UCSD-AML1 (cell line): ENCODE results near the gene MRPS5.
"Not testable (repeated sequence)": the region's sequence is repeated elsewhere in the genome, so short reads cannot be mapped to it uniquely, and the experiment has no call there.

Experiments used
- DNase-seq: peaks from one replicate; lab custom pipeline; 2025; ENCODE audit not compliant: unreplicated experiment; lab: John Stamatoyannopoulos, UW

Gene MRPS5

DNA sequence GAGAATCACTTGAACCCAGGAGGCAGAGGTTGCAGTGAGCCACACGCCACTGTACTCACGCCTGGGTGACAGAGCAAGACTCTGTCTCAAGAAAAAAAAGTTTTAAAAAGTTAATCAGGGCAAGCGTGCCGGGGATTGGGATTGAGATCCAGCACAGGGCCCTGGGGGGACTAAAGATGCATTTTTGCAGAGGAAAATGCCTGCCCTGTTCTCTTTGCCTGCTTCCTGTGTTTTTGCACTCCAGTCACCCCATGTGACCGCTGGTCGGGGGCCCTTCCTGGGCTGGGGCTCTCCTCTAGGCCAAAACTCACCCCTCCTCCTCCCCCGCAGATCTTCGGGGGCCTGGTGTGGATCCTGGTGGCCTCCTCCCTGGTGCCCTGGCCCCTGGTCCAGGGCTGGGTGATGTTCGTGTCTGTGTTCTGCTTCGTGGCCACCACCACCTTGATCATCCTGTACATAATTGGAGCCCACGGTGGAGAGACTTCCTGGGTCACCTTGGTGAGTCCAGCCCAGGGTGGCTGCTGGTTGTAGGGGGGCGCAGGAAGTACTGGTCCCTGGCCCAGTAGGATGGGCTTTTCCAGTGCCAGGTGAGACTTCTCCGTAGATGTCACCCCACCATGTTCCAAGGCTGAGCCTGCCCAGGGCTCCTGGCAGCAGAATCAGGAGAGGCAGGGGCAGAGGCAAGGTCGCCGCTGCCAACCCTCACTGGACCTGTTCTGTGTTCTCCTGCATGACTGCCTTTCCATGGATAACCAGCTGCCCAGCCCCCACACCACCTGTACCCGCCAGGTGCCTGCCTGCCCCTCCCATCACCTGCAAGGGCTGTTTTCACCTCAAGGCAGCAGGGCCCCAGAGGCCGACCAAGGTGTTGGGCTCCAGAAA, 73.7 kb downstream of the MRPS5 start:
- DNase-seq, result no peak

DNA sequence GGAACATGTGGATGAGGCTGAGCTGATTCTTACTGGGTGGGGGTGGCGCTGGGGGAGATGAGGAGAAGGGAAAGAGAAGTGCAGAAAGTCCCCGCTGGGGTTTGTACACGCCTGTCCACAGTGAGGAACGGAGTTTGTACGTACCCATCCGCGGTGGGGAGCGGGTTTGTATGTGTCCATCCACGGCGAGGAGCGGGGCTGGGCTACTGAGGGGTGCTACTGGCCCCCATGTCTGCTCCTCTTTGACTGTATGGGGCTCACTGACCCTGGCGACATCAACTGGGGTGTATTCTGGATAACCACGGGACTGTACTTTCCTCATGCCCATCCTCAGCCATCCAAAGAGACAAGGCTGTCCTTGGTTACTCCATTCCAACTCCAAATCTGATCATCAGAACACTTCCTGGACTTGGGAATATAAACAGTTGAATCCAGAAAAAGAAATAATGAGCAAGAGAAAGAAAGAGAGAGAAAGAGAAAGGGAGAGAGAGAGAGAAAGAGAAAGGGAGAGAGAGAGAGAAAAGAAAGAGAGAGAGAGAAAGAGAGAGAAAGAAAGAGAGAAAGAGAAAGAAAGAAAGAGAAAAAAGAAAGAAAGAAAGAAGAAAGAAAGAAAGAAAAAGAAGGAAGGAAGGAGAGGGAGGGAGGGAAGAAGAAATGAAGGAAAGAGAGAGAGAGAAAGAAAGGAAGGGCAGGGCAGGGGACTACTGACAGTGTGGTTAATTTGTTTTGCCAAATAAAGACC, 75.1 kb downstream of the MRPS5 start:
- DNase-seq, result no peak

DNA sequence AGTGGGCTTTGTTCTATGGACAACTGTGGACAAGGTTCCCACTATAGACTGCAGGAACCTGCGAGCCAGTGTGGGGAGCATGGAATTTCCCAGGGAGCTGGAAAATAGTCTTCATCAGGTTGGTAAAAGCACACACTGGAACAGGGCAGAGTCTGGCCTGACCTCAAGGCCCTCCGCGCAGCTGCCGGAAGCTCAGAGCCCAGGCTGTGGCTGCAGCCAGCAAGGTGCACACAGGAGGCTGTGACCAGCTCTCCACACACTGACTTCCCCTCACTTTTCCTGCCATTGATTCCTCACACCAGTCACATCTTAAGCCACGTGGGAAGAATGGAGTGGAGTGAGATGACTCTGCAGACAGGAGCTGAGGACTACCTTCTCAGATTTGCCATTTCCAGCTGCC, 77.0 kb downstream of the MRPS5 start:
- DNase-seq, result peak; percentile 32

DNA sequence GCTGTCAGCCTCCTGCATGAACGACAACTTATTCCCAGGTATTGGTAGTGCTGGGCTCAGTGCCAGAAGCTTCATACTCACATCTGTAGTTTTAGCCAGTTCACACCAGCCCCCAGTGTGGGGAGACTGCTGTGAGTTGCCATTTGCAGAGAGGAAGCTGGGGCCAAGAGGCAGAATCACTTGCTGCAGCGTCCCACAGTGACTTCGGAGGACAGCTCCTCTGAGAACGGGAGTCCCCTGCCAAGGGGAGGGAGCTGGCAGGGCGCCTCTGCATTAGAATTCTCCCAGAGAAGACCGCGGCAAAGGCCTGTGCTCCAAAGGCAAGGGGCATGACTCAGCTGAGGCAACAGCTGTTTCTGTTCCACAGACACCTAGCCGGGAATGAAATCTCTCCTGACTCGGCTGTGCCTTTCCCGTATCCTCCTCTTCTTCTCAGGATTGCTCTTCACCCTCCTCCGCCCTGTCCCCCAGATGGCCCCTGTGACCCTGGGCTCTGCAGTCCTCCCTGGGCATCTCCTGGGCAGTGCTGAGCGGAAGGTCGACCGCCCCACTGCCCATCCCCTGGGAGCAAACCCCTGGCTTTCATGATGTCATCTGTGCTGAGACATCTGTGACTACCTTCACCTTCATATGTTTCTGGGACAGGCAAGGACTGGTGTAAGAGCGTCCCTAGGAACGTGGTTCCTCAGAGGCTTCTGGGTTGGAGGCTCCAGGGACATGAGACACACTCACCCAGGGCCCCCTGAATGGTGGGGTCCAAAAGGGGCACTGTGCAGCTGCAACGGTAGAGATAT, 78.1 kb downstream of the MRPS5 start:
- no peak for DNase-seq

DNA sequence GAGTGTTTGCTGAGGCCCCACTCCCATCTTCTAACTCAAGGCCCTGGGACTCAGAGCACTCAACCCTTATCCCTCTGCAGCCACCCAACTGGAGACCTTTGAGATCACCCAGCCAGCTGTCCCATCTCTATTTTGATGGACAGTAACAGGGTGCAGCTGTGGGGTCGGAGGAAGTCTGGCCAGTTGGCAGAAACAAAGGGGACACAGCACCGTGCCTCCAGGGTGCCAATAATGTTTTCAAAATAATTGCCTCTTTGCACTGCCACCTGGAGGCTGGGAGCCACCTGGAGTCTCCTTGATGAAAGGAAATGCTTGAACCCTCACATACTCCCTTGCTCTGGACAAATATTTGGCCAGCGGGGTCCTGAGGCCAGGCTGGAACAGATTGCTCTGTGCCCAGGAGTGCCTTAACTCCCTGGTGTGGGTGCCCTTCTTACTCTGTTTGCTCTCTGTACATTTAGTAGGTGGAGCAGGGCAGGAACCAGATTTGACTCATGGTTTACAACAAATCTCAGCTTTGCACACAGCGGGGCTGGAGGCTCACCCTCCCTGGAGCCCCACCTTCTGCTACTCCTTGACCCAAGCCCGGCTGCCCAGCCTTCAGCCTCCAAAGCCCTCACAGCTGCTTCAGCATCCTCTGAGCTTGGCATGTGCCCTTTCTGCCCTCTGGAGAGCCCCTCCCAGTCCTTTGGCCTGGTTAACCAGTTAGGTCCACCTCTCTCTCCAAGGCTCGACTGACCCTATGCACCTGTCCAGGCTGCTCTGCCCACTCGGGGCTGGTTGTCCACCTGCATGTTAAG, 78.9 kb downstream of the MRPS5 start:
- DNase-seq, result no peak

DNA sequence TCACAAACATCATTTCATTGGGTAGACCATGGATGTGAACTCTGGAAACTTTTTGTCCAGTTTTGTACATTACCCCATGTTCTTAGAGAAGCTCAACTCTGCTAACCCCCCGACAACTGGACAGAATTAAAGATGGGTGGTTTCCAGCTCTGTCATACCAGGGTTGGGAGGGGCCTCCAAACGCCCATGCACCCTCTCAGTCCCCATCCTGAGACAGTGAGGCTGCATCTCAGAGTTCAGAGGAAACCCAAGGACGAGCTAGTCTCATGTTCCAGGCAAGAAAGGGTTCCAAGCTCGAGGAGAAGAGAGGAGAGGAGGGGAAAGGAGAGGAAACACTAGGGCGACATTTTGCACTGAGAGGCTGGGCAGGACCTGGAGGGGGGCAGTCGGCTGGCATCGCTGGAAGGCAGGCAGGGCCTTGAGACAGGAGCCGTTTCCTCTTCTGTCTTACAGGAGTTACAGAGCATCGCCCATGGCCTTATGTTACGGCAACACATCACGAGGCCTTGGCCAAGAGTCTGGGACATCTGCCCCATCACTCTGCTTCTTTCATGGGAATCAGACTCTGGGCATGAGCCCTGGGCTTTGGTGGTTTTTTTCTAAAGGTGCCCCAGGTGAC, 79.7 kb downstream of the MRPS5 start:
- no peak for DNase-seq

DNA sequence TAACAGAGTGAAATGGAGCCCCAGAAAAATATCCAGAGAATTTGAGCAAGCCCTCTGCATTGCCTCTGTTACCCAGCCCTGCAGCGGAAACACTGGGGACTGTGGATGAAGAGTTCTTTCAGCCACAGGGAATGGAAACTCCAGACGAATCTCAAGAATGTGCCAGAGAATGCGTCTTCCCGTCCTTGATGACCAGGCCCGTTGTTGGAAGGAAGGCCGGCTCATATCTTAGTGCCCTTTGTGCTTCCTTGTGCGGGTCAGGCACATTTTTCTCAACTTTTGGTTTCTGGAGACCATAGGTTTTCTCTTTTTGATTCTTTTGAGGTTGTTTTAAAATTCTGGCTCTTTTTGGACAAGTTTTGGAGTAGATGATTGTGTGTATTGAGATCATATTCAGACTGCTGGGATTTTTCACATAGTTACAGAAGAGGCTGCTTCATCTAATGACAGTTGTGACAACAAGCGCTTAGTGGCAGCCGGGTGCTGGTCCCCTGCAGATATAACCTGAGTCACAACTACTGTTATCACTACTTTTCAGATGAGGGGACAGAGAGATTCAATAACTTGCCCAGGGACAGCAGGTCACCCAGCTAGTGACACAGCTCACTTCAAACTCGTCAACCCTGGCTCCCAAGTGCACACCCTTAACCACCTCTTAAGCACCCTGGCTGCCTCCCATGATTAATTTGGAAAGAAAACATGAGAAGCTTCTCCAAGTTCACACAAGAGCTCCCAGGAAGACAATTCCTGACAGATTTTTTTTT, 80.4 kb downstream of the MRPS5 start:
- no peak for DNase-seq

DNA sequence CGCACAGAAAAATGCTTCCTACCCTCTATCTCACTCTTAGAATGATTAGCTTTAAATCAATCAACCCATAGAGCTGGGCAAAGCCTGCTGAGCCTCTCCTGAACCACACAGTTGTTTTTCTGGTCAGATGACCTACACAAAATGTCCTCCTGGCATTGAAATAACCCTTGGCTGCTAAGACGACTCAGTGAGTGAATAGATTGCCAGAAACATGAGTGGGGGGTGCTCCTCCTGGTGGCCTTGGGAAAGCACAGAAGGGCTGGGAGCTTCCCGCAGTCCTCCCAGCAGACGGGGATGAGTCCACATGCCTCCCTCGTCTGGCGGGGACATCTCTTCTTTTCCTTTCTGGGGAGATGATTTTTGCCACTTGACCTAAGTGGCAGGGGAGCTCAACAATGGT, 81.2 kb downstream of the MRPS5 start:
- DNase-seq, result no peak

DNA sequence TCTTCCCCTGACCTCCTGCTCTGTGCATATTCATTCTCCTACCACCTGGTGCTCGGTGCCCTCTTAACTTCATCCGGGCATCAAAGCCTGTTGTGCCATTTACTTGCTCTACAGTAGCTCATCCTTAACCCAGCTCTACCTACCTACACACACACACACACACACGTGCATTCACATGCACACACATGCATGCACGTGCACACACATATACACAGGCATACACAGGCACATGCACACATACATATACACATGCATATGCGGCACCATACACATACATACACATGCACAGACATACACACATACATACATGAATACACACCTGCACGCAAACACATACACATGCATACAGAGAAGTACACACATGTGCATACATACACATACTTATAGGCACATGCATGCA, 81.6 kb downstream of the MRPS5 start:
- no peak for DNase-seq

DNA sequence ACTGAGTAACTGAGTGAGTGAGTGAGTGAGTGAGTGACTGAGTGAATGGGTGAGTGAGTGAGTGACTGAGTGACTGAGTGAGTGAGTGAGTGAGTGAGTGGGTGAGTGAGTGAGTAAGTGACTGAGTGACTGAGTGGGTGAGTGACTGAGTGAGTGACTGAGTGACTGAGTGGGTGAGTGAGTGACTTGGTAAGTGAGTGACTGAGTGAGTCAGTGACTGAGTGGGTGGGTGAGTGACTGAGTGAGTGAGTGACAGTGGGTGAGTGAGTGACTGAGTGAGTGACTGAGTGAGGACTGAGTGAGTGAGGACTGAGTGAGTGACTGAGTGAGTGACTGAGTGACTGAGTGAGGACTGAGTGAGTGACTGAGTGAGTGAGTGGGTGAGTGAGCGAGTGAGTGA, 82.2 kb downstream of the MRPS5 start:
- no peak for DNase-seq

DNA sequence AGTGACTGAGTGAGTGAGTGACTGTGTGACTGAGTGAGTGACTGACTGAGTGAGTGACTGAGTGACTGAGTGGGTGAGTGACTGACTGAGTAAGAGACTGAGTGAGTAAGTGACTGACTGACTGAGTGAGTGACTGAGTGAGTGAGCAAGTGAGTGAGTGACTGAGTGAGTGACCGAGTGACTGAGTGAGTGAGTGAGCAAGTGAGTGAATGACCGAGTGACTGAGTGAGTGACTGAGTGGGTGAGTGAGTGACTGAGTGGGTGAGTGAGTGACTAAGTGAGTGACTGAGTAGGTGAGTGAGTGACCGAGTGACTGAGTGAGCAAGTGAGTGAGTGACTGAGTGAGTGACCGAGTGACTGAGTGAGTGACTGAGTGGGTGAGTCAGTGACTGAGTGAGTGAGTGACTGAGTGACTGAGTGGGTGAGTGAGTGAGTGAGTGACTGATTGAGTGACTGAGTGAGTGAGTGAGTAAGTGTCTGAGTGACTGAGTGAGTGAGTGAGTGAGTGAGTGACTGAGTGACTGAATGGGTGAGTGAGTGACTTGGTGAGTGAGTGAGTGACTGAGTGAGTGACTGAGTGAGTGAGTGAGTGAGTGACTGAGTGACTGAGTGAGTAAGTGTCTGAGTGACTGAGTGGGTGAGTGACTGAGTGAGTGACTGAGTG, 82.8 kb downstream of the MRPS5 start:
- no peak for DNase-seq

DNA sequence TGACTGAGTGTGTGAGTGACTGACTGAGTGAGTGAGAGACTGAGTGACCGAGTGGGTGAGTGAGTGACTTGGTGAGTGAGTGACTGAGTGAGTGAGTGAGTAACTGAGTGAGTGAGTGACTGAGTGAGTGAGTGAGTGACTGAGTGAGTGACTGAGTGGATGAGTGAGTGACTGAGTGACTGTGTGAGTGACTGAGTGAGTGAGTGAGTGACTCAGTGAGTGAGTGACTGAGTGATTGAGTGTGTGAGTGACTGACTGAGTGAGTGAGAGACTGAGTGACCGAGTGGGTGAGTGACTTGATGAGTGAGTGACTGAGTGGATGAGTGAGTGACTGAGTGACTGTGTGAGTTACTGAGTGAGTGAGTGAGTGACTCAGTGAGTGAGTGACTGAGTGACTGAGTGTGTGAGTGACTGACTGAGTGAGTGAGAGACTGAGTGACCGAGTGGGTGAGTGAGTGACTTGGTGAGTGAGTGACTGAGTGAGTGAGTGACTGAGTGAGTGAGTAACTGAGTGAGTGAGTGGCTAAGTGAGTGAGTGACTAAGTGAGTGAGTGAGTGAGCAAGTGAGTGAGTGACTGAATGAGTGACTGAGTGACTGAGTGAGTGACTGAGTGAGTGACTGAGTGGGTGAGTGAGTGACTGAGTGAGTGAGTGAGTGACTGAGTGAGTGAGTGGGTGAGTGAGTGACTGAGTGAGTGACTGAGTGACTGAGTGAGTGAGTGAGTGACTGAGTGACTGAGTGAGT, 83.6 kb downstream of the MRPS5 start:
- not testable (repeated sequence) for DNase-seq

DNA sequence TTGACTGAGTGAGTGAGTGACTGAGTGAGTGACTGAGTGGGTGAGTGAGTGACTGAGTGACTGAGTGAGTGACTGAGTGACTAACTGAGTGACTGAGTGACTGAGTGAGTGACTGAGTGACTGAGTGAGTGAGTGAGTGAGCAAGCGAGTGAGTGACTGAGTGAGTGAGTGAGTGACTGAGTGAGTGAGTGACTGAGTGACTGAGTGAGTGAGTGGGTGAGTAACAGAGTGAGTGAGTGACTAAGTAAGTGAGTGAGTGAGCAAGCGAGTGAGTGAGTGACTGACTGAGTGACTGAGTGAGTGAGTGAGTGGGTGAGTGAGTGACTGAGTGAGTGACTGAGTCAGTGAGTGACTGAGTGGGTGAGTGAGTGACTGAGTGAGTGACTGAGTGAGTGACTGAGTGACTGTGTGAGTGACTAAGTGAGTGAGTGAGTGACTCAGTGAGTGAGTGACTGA, 84.2 kb downstream of the MRPS5 start:
- DNase-seq, result no peak

DNA sequence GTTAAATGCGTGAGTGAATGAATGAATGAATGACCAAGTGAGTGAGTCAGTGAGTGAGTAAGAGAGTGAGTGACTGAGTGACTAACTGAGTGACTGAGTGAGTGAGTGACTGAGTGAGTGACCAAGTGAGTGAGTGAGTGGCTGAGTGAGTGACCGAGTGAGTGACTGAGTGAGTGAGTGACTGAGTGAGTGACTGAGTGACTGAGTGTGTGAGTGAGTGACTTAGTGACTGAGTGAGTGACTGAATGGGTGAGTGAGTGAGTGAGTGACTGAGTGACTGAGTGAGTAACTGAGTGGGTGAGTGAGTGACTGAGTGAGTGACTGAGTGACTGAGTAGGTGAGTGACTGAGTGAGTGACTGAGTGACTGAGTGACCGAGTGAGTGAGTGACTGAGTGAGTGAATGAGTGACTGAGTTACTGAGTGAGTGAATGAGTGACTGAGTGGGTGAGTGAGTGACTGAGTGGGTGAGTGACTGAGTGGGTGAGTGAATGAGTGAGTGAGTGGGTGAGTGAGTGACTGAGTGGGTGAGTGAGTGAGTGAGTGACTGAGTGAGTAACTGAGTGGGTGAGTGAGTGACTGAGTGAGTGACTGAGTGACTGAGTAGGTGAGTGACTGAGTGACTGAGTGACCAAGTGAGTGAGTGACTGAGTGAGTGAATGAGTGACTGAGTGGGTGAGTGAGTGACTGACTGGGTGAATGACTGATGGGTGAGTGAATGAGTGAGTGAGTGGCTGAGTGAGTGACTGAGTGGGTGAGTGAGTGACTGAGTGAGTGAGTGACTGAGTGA, 84.8 kb downstream of the MRPS5 start:
- DNase-seq, result no peak
